ENCODE data around the gene RALGAPB. TPM values are rescaled to one million over a fixed set of nuclear protein-coding genes. Genes with fewer than 3 reads are reported as not detected.

RALGAPB gene
- total and polyA plus RNA-seq, 9 donors = 16.4 to 23.6 (median 18.1) TPM

- WGBS (ENCODE audit: insufficient coverage) = under 1% methylated on average over 53 of the region's 56 CpGs
- peaks cover 13% of the 10 kb centered on the region for H3K4me1 ChIP-seq (ENCODE audit: control insufficient read depth, insufficient read depth, low read length)
- H3K27ac ChIP-seq (ENCODE audit: low read length) = peak overlapping the region; percentile 82
- peak; percentile 96 for DNase-seq
- H3K4me3 ChIP-seq (ENCODE audit: low read length) = peak overlapping the region; percentile 98
- H3K27me3 ChIP-seq (ENCODE audit: control insufficient read depth, insufficient read depth, low read length) = peaks cover 6% of the 10 kb centered on the region
- peaks cover 34% of the 10 kb centered on the region for H3K36me3 ChIP-seq (ENCODE audit: control insufficient read depth, insufficient read depth, low read length)
- no peaks in the 10 kb centered on the region for H3K9me3 ChIP-seq (replicated peaks; ENCODE audit: control insufficient read depth, low read depth, low read length)
These were observed 26.0 kb upstream of the RALGAPB start for GRCh38 chr20:38446441-38447209.

- DNase-seq = no peak
- H3K4me1 ChIP-seq (ENCODE audit: control insufficient read depth, insufficient read depth, low read length) = peaks cover 13% of the 10 kb centered on the region
- whole genome bisulfite sequencing (ENCODE audit: insufficient coverage) = 41% methylated on average over 11 of the region's 12 CpGs
- no peaks in the 10 kb centered on the region for H3K9me3 ChIP-seq (replicated peaks; ENCODE audit: control insufficient read depth, low read depth, low read length)
- peaks cover 4% of the 10 kb centered on the region for H3K27me3 ChIP-seq (ENCODE audit: control insufficient read depth, insufficient read depth, low read length)
- H3K27ac ChIP-seq (ENCODE audit: low read length) = peak overlapping the region; percentile 82
- H3K36me3 ChIP-seq (ENCODE audit: control insufficient read depth, insufficient read depth, low read length) = peaks cover 34% of the 10 kb centered on the region
- peak overlapping the region; percentile 98 for H3K4me3 ChIP-seq (ENCODE audit: low read length)
These were observed 25.4 kb upstream of the RALGAPB start for GRCh38 chr20:38447251-38447661.

GRCh38 chr20:38447931-38448675, 24.5 kb upstream of the RALGAPB start:
- Histone ChIP-seq H3K27me3 (ENCODE audit: control insufficient read depth, insufficient read depth, low read length) (no peaks in the 10 kb centered on the region), H3K9me3 (replicated peaks; ENCODE audit: control insufficient read depth, low read depth, low read length) (no peaks in the 10 kb centered on the region), H3K36me3 (ENCODE audit: control insufficient read depth, insufficient read depth, low read length) (peaks cover 34% of the 10 kb centered on the region), H3K4me1 (ENCODE audit: control insufficient read depth, insufficient read depth, low read length) (peaks cover 13% of the 10 kb centered on the region), H3K27ac (ENCODE audit: low read length) (no peak overlapping the region), H3K4me3 (ENCODE audit: low read length) (no peak overlapping the region)
- DNase-seq = no peak
- 84% methylated on average over 3 of the region's 10 CpGs for WGBS (ENCODE audit: insufficient coverage)

GRCh38 chr20:38449046-38449445, 23.6 kb upstream of the RALGAPB start:
- Histone ChIP-seq H3K27me3 (ENCODE audit: control insufficient read depth, insufficient read depth, low read length) (no peaks in the 10 kb centered on the region), H3K36me3 (ENCODE audit: control insufficient read depth, insufficient read depth, low read length) (peaks cover 34% of the 10 kb centered on the region), H3K27ac (ENCODE audit: low read length) (no peak overlapping the region), H3K4me1 (ENCODE audit: control insufficient read depth, insufficient read depth, low read length) (peaks cover 13% of the 10 kb centered on the region), H3K9me3 (replicated peaks; ENCODE audit: control insufficient read depth, low read depth, low read length) (no peaks in the 10 kb centered on the region), H3K4me3 (ENCODE audit: low read length) (no peak overlapping the region)
- 73% methylated on average over 1 of the region's 3 CpGs for WGBS (ENCODE audit: insufficient coverage)
- DNase-seq = no peak

- Histone ChIP-seq H3K4me1 (ENCODE audit: control insufficient read depth, insufficient read depth, low read length) (peaks cover 13% of the 10 kb centered on the region), H3K27me3 (ENCODE audit: control insufficient read depth, insufficient read depth, low read length) (no peaks in the 10 kb centered on the region), H3K9me3 (replicated peaks; ENCODE audit: control insufficient read depth, low read depth, low read length) (no peaks in the 10 kb centered on the region), H3K4me3 (ENCODE audit: low read length) (no peak overlapping the region), H3K27ac (ENCODE audit: low read length) (no peak overlapping the region), H3K36me3 (ENCODE audit: control insufficient read depth, insufficient read depth, low read length) (peaks cover 34% of the 10 kb centered on the region)
- WGBS (ENCODE audit: insufficient coverage) = 83% methylated on average over 5 of the region's 7 CpGs
- no peak for DNase-seq
These were observed 22.1 kb upstream of the RALGAPB start for GRCh38 chr20:38450412-38450975.

- peaks cover under 1% of the 10 kb centered on the region for H3K4me1 ChIP-seq (ENCODE audit: control insufficient read depth, insufficient read depth, low read length)
- H3K4me3 ChIP-seq (ENCODE audit: low read length) = no peak overlapping the region
- DNase-seq = no peak
- H3K36me3 ChIP-seq (ENCODE audit: control insufficient read depth, insufficient read depth, low read length) = peaks cover 32% of the 10 kb centered on the region
- no peaks in the 10 kb centered on the region for H3K9me3 ChIP-seq (replicated peaks; ENCODE audit: control insufficient read depth, low read depth, low read length)
- 81% methylated on average over 12 of the region's 19 CpGs for WGBS (ENCODE audit: insufficient coverage)
- no peak overlapping the region for H3K27ac ChIP-seq (ENCODE audit: low read length)
- H3K27me3 ChIP-seq (ENCODE audit: control insufficient read depth, insufficient read depth, low read length) = no peaks in the 10 kb centered on the region
These were observed 19.6 kb upstream of the RALGAPB start for GRCh38 chr20:38452880-38453624.

- Histone ChIP-seq H3K36me3 (ENCODE audit: control insufficient read depth, insufficient read depth, low read length) (peaks cover 23% of the 10 kb centered on the region), H3K27ac (ENCODE audit: low read length) (no peak overlapping the region), H3K4me1 (ENCODE audit: control insufficient read depth, insufficient read depth, low read length) (no peaks in the 10 kb centered on the region), H3K9me3 (replicated peaks; ENCODE audit: control insufficient read depth, low read depth, low read length) (no peaks in the 10 kb centered on the region), H3K4me3 (ENCODE audit: low read length) (no peak overlapping the region), H3K27me3 (ENCODE audit: control insufficient read depth, insufficient read depth, low read length) (no peaks in the 10 kb centered on the region)
- no peak for DNase-seq
- WGBS (ENCODE audit: insufficient coverage) = 50% methylated on average over 2 of the region's 2 CpGs
These were observed 18.7 kb upstream of the RALGAPB start for GRCh38 chr20:38453941-38454340.

GRCh38 chr20:38454556-38455473, 17.8 kb upstream of the RALGAPB start:
- Histone ChIP-seq H3K27ac (ENCODE audit: low read length) (no peak overlapping the region), H3K4me1 (ENCODE audit: control insufficient read depth, insufficient read depth, low read length) (no peaks in the 10 kb centered on the region), H3K36me3 (ENCODE audit: control insufficient read depth, insufficient read depth, low read length) (peaks cover 14% of the 10 kb centered on the region), H3K27me3 (ENCODE audit: control insufficient read depth, insufficient read depth, low read length) (no peaks in the 10 kb centered on the region), H3K4me3 (ENCODE audit: low read length) (no peak overlapping the region), H3K9me3 (replicated peaks; ENCODE audit: control insufficient read depth, low read depth, low read length) (no peaks in the 10 kb centered on the region)
- no peak for DNase-seq
- 92% methylated on average over 2 of the region's 13 CpGs for WGBS (ENCODE audit: insufficient coverage)

GRCh38 chr20:38458314-38458713, 14.3 kb upstream of the RALGAPB start:
- H3K27me3 ChIP-seq (ENCODE audit: control insufficient read depth, insufficient read depth, low read length) = no peaks in the 10 kb centered on the region
- H3K4me1 ChIP-seq (ENCODE audit: control insufficient read depth, insufficient read depth, low read length) = no peaks in the 10 kb centered on the region
- DNase-seq = no peak
- H3K9me3 ChIP-seq (replicated peaks; ENCODE audit: control insufficient read depth, low read depth, low read length) = no peaks in the 10 kb centered on the region
- no peak overlapping the region for H3K4me3 ChIP-seq (ENCODE audit: low read length)
- WGBS (ENCODE audit: insufficient coverage) = no CpG with 5 or more reads among the region's 5 CpGs
- H3K27ac ChIP-seq (ENCODE audit: low read length) = no peak overlapping the region
- H3K36me3 ChIP-seq (ENCODE audit: control insufficient read depth, insufficient read depth, low read length) = no peaks in the 10 kb centered on the region

Measured in muscle of leg (tissue), 11 donors.